Chondrocyte (in vitro differentiated cells): ENCODE data around the gene CLEC16A. TPM values are rescaled to one million over a fixed set of nuclear protein-coding genes. Genes with fewer than 3 reads are reported as not detected.

ENCODE experiments used
- DNase-seq: peaks from one replicate; pipeline ENCODE4 v3.0.0; 2021; ENCODE audit warnings: mixed read lengths, low spot score
- H3K27ac Mint-ChIP-seq: one replicate; pipeline ENCODE4 v1.8.0; 2021; ENCODE audit warnings: mild to moderate bottlenecking, moderate library complexity, mixed read lengths; ENCODE audit not compliant: unreplicated experiment
- H3K27me3 Mint-ChIP-seq: 2 replicates; pipeline ENCODE4 v1.8.0; 2021; ENCODE audit warnings: low read depth, mixed read lengths
- H3K36me3 Mint-ChIP-seq: 2 replicates; pipeline ENCODE4 v1.8.0; 2021; ENCODE audit warnings: low read depth, mixed read lengths
- H3K4me1 Mint-ChIP-seq: 2 replicates; pipeline ENCODE4 v1.8.0; 2021; ENCODE audit warnings: low read depth, mild to moderate bottlenecking, mixed read lengths
- H3K4me3 Mint-ChIP-seq: one replicate; pipeline ENCODE4 v1.8.0; 2021; ENCODE audit warnings: mild to moderate bottlenecking, moderate library complexity, mixed read lengths; ENCODE audit not compliant: unreplicated experiment
- H3K9me3 Mint-ChIP-seq: 2 replicates; pipeline ENCODE4 v1.8.0; 2021; ENCODE audit warnings: low read depth, mixed read lengths
- CTCF ChIP-seq: fragments of 200-600 bp; sonication (generic); IDR thresholded peaks from 2 replicates; pipeline ENCODE4 v1.5.0; 2021; ENCODE audit warnings: antibody characterized with exemption, mild to moderate bottlenecking, moderate library complexity
- total RNA-seq: library from RNA; stranded (reverse); gene quantifications from 3 replicates; pipeline ENCODE4 v1.2.1, GENCODE V29; 2021

The CLEC16A gene
- total RNA-seq, 1 donor from 2014 or later, result 17.9 TPM

DNA sequence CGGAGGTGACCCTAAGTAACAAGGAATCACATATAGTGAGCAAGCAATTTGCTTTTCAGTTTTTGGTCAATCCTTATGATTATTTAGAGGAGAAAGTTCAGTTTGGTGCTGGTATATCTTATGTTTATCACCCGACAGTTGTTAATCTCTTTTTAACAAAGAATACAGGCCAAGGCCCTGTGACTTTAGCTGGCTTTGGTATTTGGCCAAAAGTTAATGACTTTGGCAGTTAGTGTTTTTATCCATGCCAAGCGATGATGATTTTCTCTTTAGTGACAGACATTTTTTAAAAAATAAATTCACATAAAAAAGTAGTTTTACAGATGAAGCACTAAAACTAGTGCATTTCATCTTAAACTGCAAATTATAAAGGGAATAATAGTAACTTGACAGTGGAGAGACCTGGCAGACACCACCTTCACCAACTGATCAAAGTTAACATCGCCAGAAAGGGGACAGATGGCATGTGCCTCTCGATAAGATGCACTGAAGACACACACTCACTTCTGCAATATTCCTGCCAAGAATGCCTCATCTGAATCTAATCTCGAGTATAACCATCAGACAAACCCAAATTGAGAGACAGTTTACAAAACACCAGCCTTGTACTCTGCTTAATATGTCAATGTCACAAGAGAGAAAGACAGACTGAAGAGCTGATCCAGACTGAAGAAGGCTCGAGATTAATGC lies 9.0 kb upstream of the CLEC16A start:
- no peak for TF ChIP-seq CTCF
- Mint-ChIP-seq H3K4me1 (peaks cover 59% of the 10 kb centered on the region), H3K9me3 (no peaks in the 10 kb centered on the region), H3K27ac (no peak overlapping the region), H3K36me3 (peaks cover 5% of the 10 kb centered on the region), H3K4me3 (no peak overlapping the region), H3K27me3 (no peaks in the 10 kb centered on the region)
- no peak for DNase-seq

GRCh38 chr16:10936272-10936984 lies 7.9 kb upstream of the CLEC16A start:
- Mint-ChIP-seq H3K36me3 (peaks cover 7% of the 10 kb centered on the region), H3K4me1 (peaks cover 67% of the 10 kb centered on the region)

GRCh38 chr16:10937068-10937859 lies 7.1 kb upstream of the CLEC16A start:
- Mint-ChIP-seq H3K9me3 (no peaks in the 10 kb centered on the region), H3K4me3 (no peak overlapping the region), H3K27me3 (no peaks in the 10 kb centered on the region), H3K4me1 (peaks cover 67% of the 10 kb centered on the region), H3K36me3 (peaks cover 7% of the 10 kb centered on the region), H3K27ac (peak overlapping the region; percentile 12)
- TF ChIP-seq CTCF, result no peak
- no peak for DNase-seq

More at GRCh38 chr16:10936272-10936984, 7.9 kb upstream of the CLEC16A start:
- H3K4me3 Mint-ChIP-seq, result no peak overlapping the region
- no peaks in the 10 kb centered on the region for H3K27me3 Mint-ChIP-seq
- H3K9me3 Mint-ChIP-seq, result no peaks in the 10 kb centered on the region
- H3K27ac Mint-ChIP-seq, result no peak overlapping the region
- TF ChIP-seq CTCF, result no peak
- DNase-seq, result no peak

GRCh38 chr16:10938321-10938720 lies 6.0 kb upstream of the CLEC16A start:
- no peak for DNase-seq
- peaks cover 68% of the 10 kb centered on the region for H3K4me1 Mint-ChIP-seq
- no peak for TF ChIP-seq CTCF
- no peaks in the 10 kb centered on the region for H3K9me3 Mint-ChIP-seq
- H3K4me3 Mint-ChIP-seq, result no peak overlapping the region
- peaks cover 7% of the 10 kb centered on the region for H3K36me3 Mint-ChIP-seq
- no peak overlapping the region for H3K27ac Mint-ChIP-seq
- no peaks in the 10 kb centered on the region for H3K27me3 Mint-ChIP-seq
